Cardiac septum (tissue), 1 donor: Measurements from ENCODE around the gene MAST4. TPM values are rescaled to one million over a fixed set of nuclear protein-coding genes. Genes with fewer than 3 reads are reported as not detected.

Experiments used
- DNase-seq: peaks from one replicate; pipeline ENCODE4 v3.0.0-alpha.2; 2020; ENCODE audit warnings: low spot score
- intact Hi-C: fragments of 100-400 bp; cut with DNase I; formaldehyde crosslinking; loops from one replicate; pipeline ENCODE4 v1.14.0; 2022
- total RNA-seq: library from RNA; stranded (reverse); fragmentation: NEBNext Ultra II Directional; extraction: Animal tissue kit (Norgen Biotek cat#: 25700); gene quantifications from one replicate; pipeline ENCODE4 v1.2.1, GENCODE V29; 2021
- donor health status: DM: no; HTN: no; CAD: no.

Gene MAST4
- total RNA-seq, 1 donor from 2014 or later, result 91.4 TPM

DNA sequence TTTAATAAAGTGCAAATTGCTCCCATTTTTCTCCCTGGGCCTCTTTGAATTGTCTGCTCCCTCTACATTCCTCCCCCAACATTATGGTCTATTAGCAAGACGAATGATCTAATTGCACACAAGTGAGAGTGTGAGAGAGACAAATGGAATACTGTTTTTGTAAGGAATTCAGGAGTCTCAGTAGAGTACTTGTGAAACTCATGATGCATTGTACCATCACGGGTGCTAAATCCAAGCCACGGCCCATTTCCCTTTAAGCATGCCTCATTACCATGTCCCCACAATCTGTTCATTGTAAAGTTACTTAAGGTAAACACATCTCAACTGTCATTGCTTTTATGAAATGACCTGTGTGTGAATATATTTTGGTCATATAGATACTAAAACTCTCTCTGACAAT, 537.6 kb downstream of the MAST4 start:
- intact Hi-C loops, result no loop called here
- DNase-seq, result no peak

DNA sequence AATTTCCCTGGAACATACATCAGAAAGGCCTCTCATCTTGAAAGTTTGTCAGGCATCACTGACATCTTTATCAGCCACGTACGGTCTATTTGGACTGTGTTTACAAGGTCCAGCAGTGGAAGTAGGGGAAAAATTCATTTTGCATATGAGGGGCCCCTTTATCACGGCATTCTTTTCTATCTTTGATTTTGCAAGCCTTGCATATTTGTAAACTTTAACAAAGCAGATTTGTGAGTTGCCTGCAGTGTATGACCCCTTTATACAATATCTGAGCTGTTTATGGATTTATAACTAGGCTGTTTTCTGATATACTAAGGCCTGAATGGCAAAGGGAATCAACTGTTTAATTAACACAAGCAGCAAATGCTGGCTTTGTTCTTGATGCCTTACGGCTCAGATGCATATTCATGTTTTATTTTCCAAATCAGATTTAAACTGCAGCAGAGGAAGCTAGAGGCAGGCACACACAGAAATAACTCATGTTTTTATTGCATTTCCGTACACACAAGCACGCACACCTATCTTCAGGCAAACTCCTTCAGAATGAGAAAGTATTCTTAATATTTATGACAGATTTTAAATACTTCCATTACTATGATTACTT, 539.3 kb downstream of the MAST4 start:
- no peak for DNase-seq
- intact Hi-C loops, result no loop called here

DNA sequence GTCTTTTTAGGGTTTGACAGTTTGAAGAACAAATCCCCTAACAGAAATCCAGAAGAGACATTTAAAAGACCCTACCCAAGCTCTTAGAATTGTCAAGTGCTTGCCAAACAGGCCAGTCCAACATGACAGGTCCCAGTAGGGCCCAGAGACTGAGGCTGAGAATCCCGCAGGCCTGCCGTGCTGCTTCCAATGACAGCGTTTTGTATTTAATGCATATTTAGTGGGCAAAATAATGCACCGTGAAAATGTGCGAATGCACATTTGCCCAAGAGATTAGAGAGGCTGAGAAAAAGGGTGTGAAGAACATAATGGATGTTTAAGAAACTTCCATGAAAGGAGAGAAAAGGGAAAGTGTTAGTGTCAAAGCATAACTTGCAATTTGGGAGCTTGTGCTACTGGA, 542.8 kb downstream of the MAST4 start:
- intact Hi-C loops, result no loop called here
- no peak for DNase-seq

DNA sequence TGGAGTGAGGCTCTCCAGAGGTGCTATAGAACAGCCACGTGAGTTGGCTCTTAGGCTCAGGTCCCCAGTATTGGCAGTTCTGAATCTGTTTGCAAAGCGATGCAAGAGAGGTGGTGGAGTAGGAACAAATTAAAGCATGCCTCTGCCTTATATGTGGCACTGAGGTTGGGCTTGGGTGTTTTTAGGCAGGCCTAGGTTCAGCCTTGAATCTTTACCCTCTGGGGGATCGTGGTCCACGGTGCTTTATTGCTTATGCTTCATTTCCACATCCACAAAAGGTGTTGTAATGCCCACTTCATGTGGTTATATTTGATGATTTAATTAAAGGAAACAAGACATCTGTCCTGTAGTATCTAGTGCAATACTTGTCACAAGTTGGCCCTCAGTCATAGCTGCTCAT, 544.2 kb downstream of the MAST4 start:
- intact Hi-C loops, result no loop called here
- no peak for DNase-seq

DNA sequence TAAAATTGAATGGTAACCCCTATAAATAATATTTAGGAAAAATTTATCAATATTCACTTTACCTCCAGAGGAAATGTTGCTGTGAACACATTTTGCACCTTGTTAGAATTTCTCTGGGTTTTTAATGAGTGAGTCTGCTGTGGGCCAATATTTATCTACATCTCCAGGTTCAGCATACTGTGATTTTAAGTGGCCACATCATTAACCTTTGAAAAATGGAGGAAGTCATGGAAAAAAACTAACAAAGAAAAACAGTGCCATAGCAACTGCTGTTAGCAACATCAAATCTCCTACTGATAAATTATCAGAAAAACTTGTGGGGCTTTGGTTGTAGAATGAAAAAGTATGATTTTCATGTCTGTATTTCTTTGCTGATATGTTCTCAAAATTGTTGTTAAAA, 545.5 kb downstream of the MAST4 start:
- intact Hi-C loops, result no loop called here
- DNase-seq, result no peak

DNA sequence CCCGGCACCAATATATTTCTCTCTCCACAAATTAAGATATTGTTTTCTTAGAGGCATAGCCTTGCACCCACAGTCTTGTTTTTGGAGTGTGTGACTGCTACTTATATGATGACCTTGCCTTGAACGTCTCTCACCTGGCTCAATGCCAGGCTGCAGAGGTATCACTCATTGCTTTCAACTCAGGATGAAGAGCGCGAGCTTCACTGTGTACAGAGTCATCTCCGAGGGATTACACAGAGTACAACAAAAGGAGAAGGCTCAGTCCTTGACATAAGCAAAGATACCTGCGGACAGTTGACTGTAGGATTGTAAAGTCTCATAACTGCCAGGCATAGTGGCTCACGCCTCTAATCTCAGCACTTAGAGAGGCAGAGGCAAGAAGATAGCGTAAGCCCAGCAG, 546.6 kb downstream of the MAST4 start:
- intact Hi-C loops, result no loop called here
- no peak for DNase-seq

DNA sequence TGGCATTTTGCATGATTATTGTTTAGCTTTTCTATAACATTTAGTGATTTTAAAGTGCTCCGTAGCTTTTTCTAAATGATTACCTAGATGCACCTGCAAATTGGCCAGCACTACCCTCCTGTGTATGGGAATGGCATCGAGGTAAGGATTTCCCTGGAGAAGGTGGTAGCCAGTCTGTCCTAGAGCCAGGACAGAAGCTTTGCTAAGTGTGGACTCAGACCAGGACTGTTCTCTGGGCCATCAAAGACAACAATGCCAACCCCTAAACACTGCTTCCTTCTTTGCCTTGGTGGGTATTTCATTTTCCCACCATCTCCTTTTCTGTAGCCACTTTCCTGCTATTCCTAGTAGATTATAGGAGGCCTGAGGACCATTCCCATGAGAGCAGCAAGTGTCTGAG, 547.4 kb downstream of the MAST4 start:
- no peak for DNase-seq
- intact Hi-C loops, result no loop called here

DNA sequence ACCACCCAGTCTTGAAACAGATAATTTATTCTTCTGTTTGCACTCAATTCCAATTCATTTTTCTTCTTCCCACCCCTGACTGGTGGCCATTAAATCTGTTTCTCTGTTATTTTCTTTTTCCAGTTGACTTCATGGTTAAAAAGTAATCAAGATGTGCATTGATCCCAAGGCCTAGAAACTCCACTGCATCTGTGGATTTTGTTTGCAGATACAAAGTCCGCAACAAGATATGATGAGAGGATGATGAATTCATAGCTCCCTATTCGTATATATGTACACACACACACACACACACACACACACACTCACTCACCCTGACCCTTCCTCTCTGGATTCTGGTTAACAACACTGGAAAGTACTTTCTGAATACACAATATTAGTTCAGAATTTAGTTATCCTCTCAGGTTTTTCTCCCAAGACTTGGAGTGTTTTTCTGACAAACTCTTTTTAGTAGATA, 548.0 kb downstream of the MAST4 start:
- intact Hi-C loops, result no loop called here

DNA sequence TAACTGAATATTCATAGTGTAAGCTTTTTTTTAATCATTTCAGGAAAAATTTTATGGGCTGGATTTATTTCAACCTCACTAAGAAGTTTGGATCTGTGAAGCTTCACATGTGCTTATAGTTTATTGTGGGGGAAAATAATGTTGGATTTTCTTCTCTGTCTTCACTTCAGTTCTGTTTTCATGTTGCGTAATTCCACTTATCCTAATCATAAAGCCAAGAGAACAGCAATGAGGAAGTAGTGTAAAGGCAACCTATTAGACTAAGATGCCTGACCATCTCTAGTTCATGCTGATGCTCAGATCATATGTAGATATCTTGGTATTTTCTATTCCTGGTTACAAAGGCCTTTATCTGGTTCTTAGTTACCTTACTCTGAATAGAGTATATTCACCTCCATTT, 550.4 kb downstream of the MAST4 start:
- intact Hi-C loops, result loop anchor here (5.0 kb wide), 2 partner anchors 159 to 334 kb away; no protein-coding TSS in a partner anchor
- no peak for DNase-seq

More for the DNA sequence above, 548.0 kb downstream of the MAST4 start:
- DNase-seq, result no peak

DNA sequence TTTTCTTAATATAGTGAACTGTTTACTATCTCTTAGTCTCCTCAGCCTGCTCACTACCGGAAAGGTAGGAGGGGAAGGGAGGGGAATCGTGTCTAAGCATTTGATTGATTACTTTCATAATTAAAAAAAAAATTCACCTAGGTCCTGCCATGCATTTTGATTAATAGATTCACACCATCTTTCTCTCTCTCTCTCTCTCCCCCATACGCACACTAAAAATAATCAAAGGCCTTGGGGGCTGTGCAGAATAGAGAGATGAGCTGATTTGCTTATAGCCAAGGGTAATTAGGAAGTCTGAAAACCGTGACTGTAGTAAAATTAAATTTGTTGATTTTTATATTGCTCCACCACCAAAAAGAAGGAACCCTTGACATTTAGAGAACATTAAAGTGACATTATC, 550.8 kb downstream of the MAST4 start:
- DNase-seq, result no peak
- intact Hi-C loops, result loop anchor here (5.0 kb wide), 2 partner anchors 160 to 335 kb away; no protein-coding TSS in a partner anchor

DNA sequence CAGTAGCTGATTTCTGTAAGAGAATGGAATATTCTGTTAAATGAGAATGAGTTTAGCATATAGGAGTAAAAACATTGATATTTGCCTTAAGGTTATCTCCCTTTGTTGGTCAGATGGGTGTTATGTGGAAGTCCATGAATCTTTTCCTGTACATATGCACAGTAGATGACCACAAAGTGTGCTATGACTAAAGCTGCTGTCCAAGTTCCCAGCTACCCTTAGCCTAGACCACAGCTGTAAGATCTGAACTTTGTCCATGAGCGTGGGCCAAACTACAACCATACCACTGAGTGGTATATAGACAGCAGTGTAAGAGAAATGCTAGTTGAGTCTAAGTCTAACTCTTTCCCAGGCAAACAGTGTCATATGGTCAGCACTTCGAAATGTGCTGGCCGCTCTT, 551.6 kb downstream of the MAST4 start:
- no peak for DNase-seq
- intact Hi-C loops, result loop anchor here (5.0 kb wide), 2 partner anchors 160 to 335 kb away; no protein-coding TSS in a partner anchor

DNA sequence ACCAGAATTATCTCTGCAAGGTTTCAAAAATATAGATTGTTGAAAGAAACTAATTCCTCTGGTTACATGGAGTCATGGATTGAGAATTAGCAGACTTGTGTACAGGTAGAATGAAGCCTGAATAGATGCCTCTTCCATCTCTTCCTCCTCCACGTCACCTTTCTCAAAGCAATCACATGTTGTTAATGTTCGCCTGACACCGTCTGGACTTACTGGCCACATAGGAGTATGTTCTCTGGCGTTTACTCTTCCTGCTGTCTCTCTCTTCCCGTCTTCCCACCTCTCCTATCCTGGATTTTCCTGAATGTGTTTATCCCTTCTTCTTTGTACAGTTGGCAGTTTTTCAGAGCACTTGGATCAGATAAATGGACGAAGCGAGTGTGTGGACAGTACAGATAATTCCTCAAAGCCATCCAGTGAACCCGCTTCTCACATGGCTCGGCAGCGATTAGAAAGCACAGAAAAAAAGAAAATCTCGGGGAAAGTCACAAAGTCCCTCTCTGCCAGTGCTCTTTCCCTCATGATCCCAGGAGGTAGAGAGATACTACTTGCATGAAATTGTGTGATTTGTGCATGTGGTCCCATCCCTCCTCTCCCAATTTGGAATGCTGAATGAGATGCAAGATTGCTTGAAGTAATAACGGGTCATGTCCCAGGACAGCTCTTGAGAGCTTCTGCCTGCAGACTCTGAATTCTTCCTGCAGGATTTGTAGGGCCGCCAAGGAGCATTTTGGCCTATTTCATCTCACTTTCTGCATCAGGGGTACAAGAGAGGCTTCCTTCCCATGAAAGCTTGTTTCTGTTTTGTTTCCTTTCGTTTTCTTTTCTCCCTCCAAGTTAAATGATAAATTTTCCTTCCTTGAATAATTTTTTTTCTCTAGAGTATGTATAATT, 553.1 kb downstream of the MAST4 start:
- no peak for DNase-seq
- intact Hi-C loops, result loop anchor here (5.0 kb wide), 2 partner anchors 162 to 337 kb away; no protein-coding TSS in a partner anchor

DNA sequence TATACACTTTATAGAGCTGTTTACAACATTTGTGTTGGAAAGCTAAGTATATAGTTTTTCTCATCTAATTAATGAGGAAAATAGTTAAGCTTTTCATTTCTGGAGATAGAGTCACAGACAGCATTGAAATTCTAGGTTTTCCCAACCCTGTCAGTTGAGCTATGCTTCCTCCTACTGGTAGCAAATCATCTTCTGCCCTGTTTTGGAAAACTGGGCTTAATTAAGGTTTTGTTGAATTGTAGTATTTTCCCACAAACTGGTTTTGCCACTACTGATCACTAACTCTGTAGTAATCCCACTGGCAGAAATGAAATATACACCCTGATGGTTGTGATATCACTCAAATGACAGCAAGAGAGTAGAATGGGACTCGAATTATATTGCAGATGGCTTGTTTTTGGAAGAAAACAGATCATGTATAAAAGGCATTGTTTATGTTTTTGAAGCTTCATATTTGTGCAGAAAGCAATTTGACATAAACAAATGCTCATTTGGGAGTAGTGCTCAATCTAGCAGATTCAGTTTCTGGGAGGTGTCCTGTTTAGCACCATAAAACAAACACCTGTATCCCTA, 553.8 kb downstream of the MAST4 start:
- intact Hi-C loops, result loop anchor here (5.0 kb wide), 2 partner anchors 163 to 338 kb away; no protein-coding TSS in a partner anchor
- no peak for DNase-seq

DNA sequence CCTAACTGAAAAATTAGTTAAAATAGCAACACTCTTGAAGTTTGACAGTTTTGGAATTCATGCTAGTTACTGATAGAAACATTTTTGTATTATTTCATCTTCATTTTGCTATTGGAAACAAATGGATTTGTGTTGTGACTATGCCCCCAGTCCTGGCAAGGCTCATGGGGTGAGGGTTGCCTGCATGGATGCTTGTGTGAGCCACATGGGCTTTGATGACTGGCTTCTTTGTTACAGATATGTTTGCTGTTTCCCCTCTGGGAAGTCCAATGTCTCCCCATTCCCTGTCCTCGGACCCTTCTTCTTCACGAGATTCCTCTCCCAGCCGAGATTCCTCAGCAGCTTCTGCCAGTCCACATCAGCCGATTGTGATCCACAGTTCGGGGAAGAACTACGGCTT, 556.2 kb downstream of the MAST4 start:
- intact Hi-C loops, result no loop called here
- DNase-seq, result no peak

DNA sequence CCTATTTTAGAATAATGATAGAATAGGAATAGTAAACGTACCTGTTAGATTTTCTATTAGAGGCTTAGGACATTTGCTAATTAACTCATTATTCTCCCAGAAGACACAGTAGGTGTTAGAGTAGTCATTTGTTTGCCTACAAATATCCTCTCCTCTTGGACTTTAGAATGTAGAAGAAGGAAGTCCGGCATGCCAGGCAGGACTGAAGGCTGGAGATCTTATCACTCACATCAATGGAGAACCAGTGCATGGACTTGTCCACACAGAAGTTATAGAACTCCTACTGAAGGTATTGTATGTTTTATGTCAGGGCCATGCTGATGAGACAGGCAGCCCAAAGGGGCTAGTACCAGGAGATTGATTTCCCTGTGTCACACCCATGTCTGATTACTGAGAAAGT, 557.1 kb downstream of the MAST4 start:
- intact Hi-C loops, result no loop called here
- DNase-seq, result no peak

DNA sequence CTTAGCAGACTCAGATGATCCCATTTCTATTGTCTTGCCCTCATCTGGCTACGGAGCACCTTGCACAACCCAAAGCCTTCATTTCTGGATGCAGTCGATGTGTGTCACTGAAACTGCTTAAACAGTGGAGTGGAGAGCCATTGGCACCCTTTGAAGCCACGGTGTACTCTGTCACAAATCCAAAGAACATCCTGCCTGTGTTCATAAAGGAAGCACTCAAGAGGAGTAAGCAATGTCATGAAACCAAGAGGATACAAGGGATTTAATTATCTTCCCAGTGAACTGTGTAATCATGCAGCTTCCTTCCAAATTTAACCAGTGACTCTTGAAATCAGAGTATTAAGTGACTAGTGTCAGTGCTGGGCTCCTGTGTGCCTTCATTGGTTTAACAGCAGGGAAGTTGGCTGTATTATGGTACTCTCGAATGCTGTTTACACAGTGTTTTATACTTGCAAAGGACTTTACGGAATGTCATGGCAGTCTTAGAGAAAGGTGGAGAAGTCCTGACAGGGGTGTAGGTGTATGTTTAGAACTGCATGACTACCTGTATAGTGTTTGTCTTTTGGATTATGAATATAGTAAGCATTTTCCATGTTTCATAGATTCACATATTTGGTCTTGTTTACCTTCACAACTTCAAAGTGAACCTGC, 558.5 kb downstream of the MAST4 start:
- no peak for DNase-seq
- intact Hi-C loops, result no loop called here

DNA sequence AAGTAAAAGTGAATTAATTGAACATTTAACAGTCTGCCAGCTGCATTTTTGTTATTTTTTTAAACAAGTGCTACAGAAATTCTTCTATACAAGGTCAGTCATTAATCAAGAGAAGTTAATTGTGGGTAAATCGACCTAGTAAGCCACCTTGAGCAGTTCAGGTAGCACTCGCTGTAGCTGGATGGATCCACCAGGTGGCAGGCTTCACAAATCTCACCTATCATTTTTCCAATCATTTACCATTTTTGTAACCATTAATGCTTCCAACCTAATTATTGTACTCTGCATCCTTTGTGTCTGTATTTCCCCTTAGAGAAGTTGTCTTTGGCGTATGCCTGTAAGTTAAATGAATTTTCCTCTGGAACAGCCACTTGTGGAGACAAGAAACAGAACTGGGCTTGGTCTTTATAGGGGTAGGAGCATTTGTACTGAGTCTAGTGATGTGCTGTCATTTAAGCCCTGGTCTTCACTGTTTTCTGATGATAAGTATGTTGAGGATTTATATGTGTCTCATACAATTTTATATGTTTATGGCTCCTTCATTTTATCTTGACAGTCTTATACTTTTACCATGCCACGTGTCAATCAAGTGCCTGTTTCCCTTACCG, 560.9 kb downstream of the MAST4 start:
- no peak for DNase-seq
- intact Hi-C loops, result no loop called here

DNA sequence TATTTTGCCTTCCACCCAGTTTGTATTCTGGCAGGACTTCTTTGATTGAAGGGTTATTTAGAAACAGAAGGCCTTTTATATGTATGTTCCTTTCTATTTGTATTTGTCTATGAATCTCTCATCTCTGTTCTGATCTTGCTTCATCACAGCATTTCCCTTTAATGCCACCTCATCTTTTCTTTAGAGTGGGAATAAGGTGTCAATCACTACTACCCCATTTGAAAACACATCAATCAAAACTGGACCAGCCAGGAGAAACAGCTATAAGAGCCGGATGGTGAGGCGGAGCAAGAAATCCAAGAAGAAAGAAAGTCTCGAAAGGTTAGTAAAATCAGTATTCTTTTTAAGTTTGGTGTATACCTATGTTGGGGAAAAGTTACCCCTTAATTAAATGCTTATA, 564.1 kb downstream of the MAST4 start:
- DNase-seq, result no peak
- intact Hi-C loops, result no loop called here

DNA sequence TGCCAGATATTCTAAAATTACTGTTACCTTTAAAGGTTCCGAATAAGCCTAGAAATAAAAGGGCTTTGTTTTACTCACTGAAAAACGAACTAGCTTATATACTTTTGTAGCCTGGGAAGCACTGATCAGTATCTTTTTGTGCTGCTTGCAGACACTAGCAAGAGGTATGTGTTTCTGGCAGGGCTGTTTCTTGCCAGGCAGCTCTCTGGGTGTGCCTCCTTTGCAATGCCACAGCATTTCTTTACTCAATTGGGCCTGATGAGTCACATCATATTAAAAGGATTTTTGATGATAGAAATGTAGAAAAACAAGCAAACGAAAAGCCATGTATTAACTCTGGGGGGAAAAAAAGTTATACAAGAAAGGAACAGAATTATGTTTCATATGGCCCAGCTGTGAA, 564.8 kb downstream of the MAST4 start:
- no peak for DNase-seq
- intact Hi-C loops, result no loop called here

DNA sequence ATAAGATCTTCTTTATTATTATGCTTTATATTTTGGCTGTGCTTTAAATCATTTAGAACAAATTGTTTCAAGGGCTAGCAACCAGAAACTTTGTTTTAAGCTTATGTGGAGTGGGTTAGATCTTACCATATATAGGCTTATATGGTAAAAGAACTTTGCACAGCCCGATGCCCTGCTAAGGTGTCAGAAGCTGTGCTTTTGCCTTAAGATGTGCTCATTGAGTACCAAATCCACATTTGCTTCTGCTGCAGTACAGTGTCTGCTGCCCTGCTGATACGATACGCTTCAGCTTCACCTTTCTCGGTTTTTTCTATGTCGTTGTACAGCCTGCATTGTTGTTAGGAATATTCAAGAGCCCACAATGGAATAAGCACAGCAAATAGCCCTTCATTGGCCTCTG, 565.6 kb downstream of the MAST4 start:
- intact Hi-C loops, result no loop called here
- no peak for DNase-seq
